ENCODE results near the gene KRT7. TPM values are rescaled to one million over a fixed set of nuclear protein-coding genes. Genes with fewer than 3 reads are reported as not detected.
"Not testable (repeated sequence)": the region's sequence is repeated elsewhere in the genome, so short reads cannot be mapped to it uniquely, and the experiment has no call there.

KRT7 gene
- total RNA-seq, 1 donor from 2014 or later: 768 TPM

GRCh38 chr12:52284562-52285171, 51.6 kb downstream of the KRT7 start:
- no peak for DNase-seq (ENCODE audit: low read depth)
- no peak for TF ChIP-seq CTCF (conservative IDR thresholded peaks at IDR 0.05; ENCODE audit: low read depth, low read length)
- no peak overlapping the region for H3K4me3 ChIP-seq (ENCODE audit: low read depth, low read length)

- H3K4me3 ChIP-seq (ENCODE audit: low read depth, low read length): no peak overlapping the region
- TF ChIP-seq CTCF (conservative IDR thresholded peaks at IDR 0.05; ENCODE audit: low read depth, low read length): no peak
- no peak for DNase-seq (ENCODE audit: low read depth)
Observed at GRCh38 chr12:52285172-52285745, 52.2 kb downstream of the KRT7 start.

- TF ChIP-seq CTCF (conservative IDR thresholded peaks at IDR 0.05; ENCODE audit: low read depth, low read length): no peak
- H3K4me3 ChIP-seq (ENCODE audit: low read depth, low read length): no peak overlapping the region
- DNase-seq (ENCODE audit: low read depth): no peak
Observed at GRCh38 chr12:52285851-52286530, 52.9 kb downstream of the KRT7 start.

- H3K4me3 ChIP-seq (ENCODE audit: low read depth, low read length); DNase-seq (ENCODE audit: low read depth): not testable (repeated sequence)
Observed at GRCh38 chr12:52286857-52287785, 54.1 kb downstream of the KRT7 start.

- DNase-seq (ENCODE audit: low read depth); H3K4me3 ChIP-seq (ENCODE audit: low read depth, low read length): not testable (repeated sequence)
Observed at GRCh38 chr12:52287816-52288805, 55.1 kb downstream of the KRT7 start.

GRCh38 chr12:52290483-52291134, 57.6 kb downstream of the KRT7 start:
- H3K4me3 ChIP-seq (ENCODE audit: low read depth, low read length); DNase-seq (ENCODE audit: low read depth): not testable (repeated sequence)

GRCh38 chr12:52291267-52291935, 58.4 kb downstream of the KRT7 start, which contains the start of gene KRT81:
Gene KRT81, minus strand, starts transcription at chr12:52291534. Its CDS starts 69 bp downstream, at chr12:52291465.
- no peak within 1 kb of the TSS for H3K4me3 ChIP-seq (ENCODE audit: low read depth, low read length)
- DNase-seq (ENCODE audit: low read depth): no peak
- TF ChIP-seq CTCF (conservative IDR thresholded peaks at IDR 0.05; ENCODE audit: low read depth, low read length): no peak
